Hair follicle dermal papilla cell (primary cell): ENCODE measurements around the gene EFR3B. TPM values are rescaled to one million over a fixed set of nuclear protein-coding genes. Genes with fewer than 3 reads are reported as not detected.

Experiments used
- small RNA-seq: library from RNA; depleted of rRNA; stranded (forward); fragments of <200 nt; gene quantifications from one replicate; pipeline ENCODE3, GENCODE V24; 2012
- total RNA-seq: library from RNA; depleted of rRNA; stranded (reverse); fragments of >200 nt; gene quantifications from 2 replicates; pipeline ENCODE4 v1.2.3, GENCODE V29; 2012

Gene EFR3B
- 0.16 and 0.49 TPM in 2 replicates for total RNA-seq

GRCh38 chr2:25041928-25042320 lies at the start of gene EFR3B:
TSS of gene EFR3B (plus strand) at chr2:25042076. CDS start at chr2:25042313, 237 bp downstream.

DNA sequence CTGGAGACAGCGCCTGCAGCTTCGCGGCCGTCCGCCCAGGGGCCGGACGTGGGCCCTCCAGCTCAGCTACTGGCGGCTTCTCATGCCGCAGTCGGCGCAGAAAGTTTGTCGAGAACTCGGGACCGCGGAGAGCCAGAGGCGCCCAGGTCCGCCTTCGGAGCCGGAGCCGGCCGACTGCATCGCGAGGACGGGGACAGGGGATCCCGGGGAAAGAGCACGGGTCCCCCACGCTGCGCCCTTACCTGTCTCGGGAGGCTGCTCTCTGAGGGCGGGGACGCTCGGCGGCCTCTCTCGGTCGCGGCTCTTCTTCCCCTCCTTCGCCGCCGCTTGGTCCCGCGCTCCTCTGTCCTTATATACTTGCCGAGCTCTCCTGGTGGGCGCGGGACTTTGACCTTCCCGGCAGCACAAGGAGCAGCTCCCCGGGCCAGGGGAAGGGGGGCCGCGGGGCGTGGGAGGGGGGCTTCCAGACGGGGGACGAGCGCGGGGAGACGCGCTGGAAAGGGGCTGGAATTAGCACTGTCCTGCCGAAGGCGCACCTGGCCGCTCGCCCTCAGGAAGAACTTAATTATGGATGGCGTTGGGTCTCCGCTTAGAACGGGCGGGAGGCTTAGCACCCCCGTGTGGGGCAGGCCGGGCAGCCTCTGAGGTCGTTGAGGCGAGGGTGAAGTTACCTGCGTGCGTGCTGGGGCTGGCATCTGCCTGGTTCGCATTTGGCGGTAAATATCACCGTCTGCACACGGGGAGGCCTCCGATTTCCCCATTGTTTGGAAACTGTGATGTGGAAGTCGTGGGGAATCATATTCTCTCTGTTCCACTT lies 126.6 kb downstream of the EFR3B start, which contains the start of gene POMC:
TSS of gene POMC (minus strand) at position 325 of the 817 bp plus-strand sequence. CDS start 3,808 bp downstream, outside the sequence.

Small RNA genes lying within 50 kb of the gene (small RNA-seq; reads per million reads assigned to genes)
- gene RF00019: not detected
- not detected for gene RN7SL856P

Other genes with a start within 250 kb of the EFR3B start
- gene PTRHD1, start 248.7 kb upstream of the EFR3B start, total RNA-seq: 15.5 and 17.7 TPM in 2 replicates
- gene CENPO, start 248.7 kb upstream of the EFR3B start, total RNA-seq: 8.6 and 13.3 TPM in 2 replicates
- gene ADCY3, start 121.8 kb upstream of the EFR3B start, total RNA-seq: 54.8 and 56.3 TPM in 2 replicates
- 3.9 and 7.0 TPM in 2 replicates for gene DNAJC27, start 70.1 kb upstream of the EFR3B start, total RNA-seq
- 0.65 TPM in 1 of 2 replicates, not detected in the other for gene POMC, start 126.5 kb downstream of the EFR3B start, total RNA-seq